Measurements from ENCODE around the gene CDKN2D. TPM values are rescaled to one million over a fixed set of nuclear protein-coding genes. Genes with fewer than 3 reads are reported as not detected.

Gene CDKN2D
- total RNA-seq, 4 donors from 2014 or later, result 14.4 to 20.2 (median 15.9) TPM

DNA sequence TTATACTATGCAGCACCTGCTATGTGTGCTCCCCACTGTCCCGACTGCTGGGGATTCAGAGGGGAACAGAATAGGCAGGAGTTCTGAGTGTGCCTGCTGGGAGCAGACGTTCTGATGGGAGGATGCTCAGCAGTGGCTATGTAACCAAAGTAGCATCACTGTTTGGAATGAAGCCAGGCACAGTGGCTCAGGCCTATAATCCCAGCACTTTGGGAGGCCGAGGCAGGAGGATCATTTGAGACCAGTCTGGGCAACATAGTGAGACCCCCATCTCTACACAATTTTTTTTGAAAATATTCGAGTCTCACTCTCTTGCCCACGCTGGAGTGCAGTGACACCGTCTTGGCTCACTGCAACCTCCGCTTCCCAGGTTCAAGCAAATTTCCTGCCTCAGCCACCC lies 19.0 kb downstream of the CDKN2D start:
- H3K27ac ChIP-seq, result no peak overlapping the region
- H3K27me3 ChIP-seq, result no peaks in the 10 kb centered on the region
- peaks cover 0 to 13% (median 9%) of the 10 kb centered on the region in 4 donors for H3K4me1 ChIP-seq
- peaks cover 0 to 6% (median 0%) of the 10 kb centered on the region in 4 donors for H3K9me3 ChIP-seq
- no peak for TF ChIP-seq EP300 (IDR thresholded peaks at IDR 0.05)
- no peak for TF ChIP-seq CTCF (IDR thresholded peaks at IDR 0.05)
- TF ChIP-seq POLR2A (IDR thresholded peaks at IDR 0.05), result no peak
- no peak overlapping the region for H3K4me3 ChIP-seq
- peaks cover 0 to 91% (median 35%) of the 10 kb centered on the region in 3 donors for H3K36me3 ChIP-seq
- WGBS, 2 donors, result 85 to 87% methylated on average over 7 of the region's 7 CpGs
- no peak for DNase-seq (ENCODE audit: low spot score in 2 of 2)

DNA sequence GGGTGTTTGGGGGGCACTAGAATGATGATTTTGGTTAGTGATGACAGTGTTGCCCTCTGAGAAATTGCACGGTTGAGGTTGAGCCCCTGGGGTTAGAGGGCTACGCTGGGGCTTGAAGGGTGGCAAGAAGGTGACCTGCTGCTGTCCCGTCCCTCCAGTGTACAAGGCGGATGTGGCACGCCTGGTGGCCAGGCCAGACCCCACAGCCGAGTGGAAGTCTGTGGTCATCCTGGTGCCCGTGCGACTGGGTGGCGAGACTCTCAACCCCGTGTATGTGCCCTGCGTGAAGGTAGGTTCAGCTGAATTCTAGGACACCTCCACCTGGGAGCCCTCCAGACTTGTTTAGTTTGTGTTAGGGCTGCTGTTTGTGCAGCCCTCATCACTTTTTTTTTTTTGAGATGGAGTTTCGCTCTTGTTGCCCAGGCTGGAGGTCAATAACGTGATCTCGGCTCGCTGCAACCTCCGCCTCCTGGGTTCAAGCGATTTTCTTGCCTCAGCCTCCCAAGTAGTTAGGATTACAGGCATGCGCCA lies 20.0 kb downstream of the CDKN2D start:
- TF ChIP-seq POLR2A (IDR thresholded peaks at IDR 0.05), result no peak
- no peak for TF ChIP-seq CTCF (IDR thresholded peaks at IDR 0.05)
- no peak for TF ChIP-seq EP300 (IDR thresholded peaks at IDR 0.05)
- Histone ChIP-seq H3K9me3 (peaks cover 0 to 6% (median 0%) of the 10 kb centered on the region in 4 donors), H3K4me3 (no peak overlapping the region), H3K27ac (no peak overlapping the region), H3K27me3 (no peaks in the 10 kb centered on the region), H3K36me3 (peaks cover 0 to 82% (median 35%) of the 10 kb centered on the region in 3 donors), H3K4me1 (peaks cover 0 to 16% (median 14%) of the 10 kb centered on the region in 4 donors)
- 89 to 99% methylated on average over 11 to 18 of the region's 18 CpGs for WGBS, 2 donors
- no peak for DNase-seq (ENCODE audit: low spot score in 2 of 2)

- no peak for DNase-seq (ENCODE audit: low spot score in 2 of 2)
- H3K27ac ChIP-seq, result no peak overlapping the region
- H3K36me3 ChIP-seq, result peaks cover 0 to 62% (median 21%) of the 10 kb centered on the region in 3 donors
- H3K4me1 ChIP-seq, result peaks cover 0 to 19% (median 13%) of the 10 kb centered on the region in 4 donors
- H3K27me3 ChIP-seq, result no peaks in the 10 kb centered on the region
- WGBS, 2 donors, result 72 to 88% methylated on average over 2 to 17 of the region's 17 CpGs
- no peak overlapping the region for H3K4me3 ChIP-seq
- TF ChIP-seq EP300 (IDR thresholded peaks at IDR 0.05) (no peak), POLR2A (IDR thresholded peaks at IDR 0.05) (no peak), CTCF (IDR thresholded peaks at IDR 0.05) (no peak)
- H3K9me3 ChIP-seq, result no peaks in the 10 kb centered on the region
Observed at GRCh38 chr19:10546817-10547216, 22.0 kb downstream of the CDKN2D start.

DNA sequence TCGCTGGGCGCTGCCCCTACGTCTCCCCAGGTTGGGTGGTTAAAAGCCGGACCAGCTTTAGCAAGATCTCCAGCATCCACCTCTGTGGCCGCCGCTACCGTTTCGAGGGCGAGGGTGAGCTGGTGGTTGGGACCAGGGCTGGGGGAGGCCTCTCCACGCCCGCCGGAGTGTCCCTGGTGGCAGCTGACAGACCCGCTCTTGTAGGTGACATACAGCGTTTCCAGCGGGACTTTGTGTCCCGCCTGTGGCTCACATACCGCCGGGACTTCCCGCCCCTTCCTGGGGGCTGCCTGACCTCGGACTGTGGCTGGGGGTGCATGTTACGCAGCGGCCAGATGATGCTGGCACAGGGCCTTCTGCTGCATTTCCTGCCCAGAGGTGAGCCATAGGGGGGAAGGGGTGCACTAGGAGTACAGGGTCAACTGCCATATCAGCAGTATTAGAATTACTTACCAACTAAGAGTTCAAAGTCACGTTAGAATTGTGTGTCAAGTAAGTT lies 24.0 kb downstream of the CDKN2D start:
- no peak for DNase-seq (ENCODE audit: low spot score in 2 of 2)
- 37 to 47% methylated on average over 17 to 21 of the region's 23 CpGs for WGBS, 2 donors
- Histone ChIP-seq H3K27me3 (no peaks in the 10 kb centered on the region), H3K36me3 (peaks cover 0 to 41% (median 9%) of the 10 kb centered on the region in 3 donors), H3K4me3 (peak overlapping the region in 3 of 4 donors; percentile 87 to 99 (median 94)), H3K27ac (peak overlapping the region in 3 of 4 donors; percentile 90 to 98 (median 97)), H3K4me1 (peaks cover 0 to 19% (median 13%) of the 10 kb centered on the region in 4 donors), H3K9me3 (no peaks in the 10 kb centered on the region)
- TF ChIP-seq CTCF (IDR thresholded peaks at IDR 0.05), result no peak
- no peak for TF ChIP-seq POLR2A (IDR thresholded peaks at IDR 0.05)
- TF ChIP-seq EP300 (IDR thresholded peaks at IDR 0.05), result no peak

- TF ChIP-seq POLR2A (IDR thresholded peaks at IDR 0.05), result no peak
- no peak for TF ChIP-seq CTCF (IDR thresholded peaks at IDR 0.05)
- TF ChIP-seq EP300 (IDR thresholded peaks at IDR 0.05), result no peak
- peak overlapping the region; percentile 87 to 99 (median 96) for H3K4me3 ChIP-seq
- WGBS, 2 donors, result 23 to 45% methylated on average over 12 to 22 of the region's 22 CpGs
- no peaks in the 10 kb centered on the region for H3K9me3 ChIP-seq
- no peaks in the 10 kb centered on the region for H3K27me3 ChIP-seq
- H3K4me1 ChIP-seq, result peaks cover 0 to 19% (median 13%) of the 10 kb centered on the region in 4 donors
- peak overlapping the region; percentile 84 to 98 (median 94) for H3K27ac ChIP-seq
- DNase-seq (ENCODE audit: low spot score in 2 of 2), result no peak
- H3K36me3 ChIP-seq, result peaks cover 0 to 36% (median 6%) of the 10 kb centered on the region in 3 donors
Observed at GRCh38 chr19:10544242-10544752, 24.5 kb downstream of the CDKN2D start.

Data from tibial nerve (tissue), 4 donors.